GOT3 (cell line): Measurements from ENCODE around the gene CATSPER1.

Experiments
- DNase-seq: peaks from one replicate; lab custom pipeline; 2025; ENCODE audit warnings: mixed read lengths; lab: John Stamatoyannopoulos, UW

The CATSPER1 gene

DNA sequence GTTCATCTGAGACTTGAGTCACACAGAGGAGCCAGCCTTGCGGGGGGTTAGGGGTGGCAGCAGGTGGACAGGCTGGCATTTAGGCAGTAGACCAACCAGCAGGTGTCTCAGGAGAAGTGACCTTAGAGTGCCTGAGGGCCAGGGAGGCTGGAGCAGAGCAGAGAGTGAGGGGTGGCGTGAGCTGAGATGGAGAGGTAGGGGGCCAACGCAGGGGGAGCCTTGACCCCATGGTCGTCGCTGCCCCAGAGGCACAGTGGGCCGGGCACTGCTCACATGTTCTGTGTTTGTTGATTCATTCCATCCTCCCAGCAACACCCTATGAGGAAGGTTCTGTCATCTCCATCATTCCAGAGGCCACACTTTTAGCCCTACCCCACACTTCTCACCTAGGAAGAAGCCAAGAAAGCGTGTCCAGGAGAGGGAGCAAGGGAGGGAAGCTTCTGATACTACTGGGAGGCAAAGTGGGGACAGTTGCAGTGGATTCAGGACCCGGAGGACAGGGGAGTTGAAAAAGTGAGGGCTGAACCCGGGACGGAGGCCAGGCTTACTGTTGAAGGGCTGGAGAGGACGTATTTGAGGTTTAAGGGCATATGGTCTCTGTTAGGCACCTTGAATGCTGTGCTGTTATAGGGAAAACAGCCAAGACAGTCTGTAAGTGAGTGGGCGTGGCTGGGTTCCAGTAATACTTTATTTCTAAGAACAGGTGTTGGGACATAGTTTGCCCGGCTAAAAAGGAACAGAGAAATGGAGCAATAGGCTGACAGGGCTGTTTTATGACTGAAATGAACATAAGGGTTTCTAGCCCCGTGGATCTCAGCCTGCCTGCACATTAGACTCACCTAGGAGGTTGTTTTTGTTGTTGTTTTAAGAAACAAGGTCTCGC lies 57.4 kb downstream of the CATSPER1 start:
- DNase-seq, result no peak

DNA sequence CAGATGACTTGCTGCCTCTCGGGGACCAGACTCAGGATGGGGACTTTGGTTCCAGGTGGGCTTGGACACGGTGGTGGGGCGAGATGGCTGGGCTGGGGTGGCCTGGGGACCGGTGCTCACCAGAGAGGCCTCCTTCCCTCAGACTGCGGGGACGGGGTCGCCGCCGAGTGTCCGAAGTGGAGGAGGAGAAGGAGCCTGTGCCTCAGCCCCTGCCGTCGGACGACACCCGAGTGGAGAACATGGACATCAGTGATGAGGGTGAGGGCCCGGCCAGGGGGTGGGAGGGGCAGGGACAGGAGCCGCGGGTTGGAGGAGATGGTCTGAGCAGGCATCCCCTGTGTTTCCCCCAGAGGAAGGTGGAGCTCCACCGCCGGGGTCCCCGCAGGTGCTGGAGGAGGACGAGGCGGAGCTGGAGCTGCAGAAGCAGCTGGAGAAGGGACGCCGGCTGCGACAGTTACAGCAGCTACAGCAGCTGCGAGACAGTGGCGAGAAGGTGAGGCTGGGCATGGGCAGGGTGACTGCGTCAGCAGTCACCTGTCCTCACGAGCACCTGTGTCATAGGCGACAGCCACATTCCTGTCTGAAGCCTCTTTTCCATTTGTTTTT lies 58.8 kb downstream of the CATSPER1 start:
- no peak for DNase-seq
